ENCODE results near the gene DHX32.

DHX32 gene

DNA sequence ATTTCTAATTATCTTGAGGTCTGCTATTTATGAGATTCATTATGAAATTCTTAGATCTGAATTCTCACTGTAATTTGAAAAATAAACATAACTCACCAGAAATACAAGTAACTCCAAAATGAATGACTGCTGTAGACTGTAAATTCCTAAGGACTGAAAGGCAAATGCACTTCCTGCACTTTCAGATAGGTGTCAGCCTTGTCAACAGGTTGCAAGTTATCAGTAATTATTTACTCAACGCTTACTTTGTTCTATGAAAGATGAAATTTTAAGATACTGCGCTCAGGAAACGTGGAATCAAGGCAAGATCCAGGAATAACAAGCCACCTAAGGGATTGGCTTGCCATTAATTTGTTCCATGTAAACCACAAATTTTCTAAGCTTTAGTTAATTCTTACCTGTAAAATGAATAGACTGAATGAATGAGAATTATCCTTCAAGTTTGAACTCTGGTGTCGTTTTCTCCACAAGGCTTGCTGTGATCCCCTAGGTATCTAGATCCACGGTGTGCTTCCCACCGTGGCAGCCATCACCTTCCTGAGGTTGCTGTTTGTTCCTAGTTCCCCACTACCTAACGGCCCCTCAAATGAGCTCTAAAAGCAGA lies 12.6 kb downstream of the DHX32 start:
- Histone ChIP-seq H3K27me3 (ENCODE audit: control insufficient read depth, insufficient read depth, low read length) (no peaks in the 10 kb centered on the region), H3K36me3 (ENCODE audit: control insufficient read depth, insufficient read depth, low read length) (peaks cover 7% of the 10 kb centered on the region), H3K4me1 (ENCODE audit: control insufficient read depth, insufficient read depth, low read length) (no peaks in the 10 kb centered on the region; the same call in 1 of the 2 replicates), H3K27ac (ENCODE audit: low read length) (no peak overlapping the region), H3K9me3 (ENCODE audit: control insufficient read depth, insufficient read depth, low read length) (no peaks in the 10 kb centered on the region), H3K4me3 (ENCODE audit: low read length) (no peak overlapping the region)
- DNase-seq (ENCODE audit: low read depth, low spot score), result no peak
- WGBS (ENCODE audit: insufficient coverage, insufficient read length), result no CpG with 5 or more reads among the region's 7 CpGs

DNA sequence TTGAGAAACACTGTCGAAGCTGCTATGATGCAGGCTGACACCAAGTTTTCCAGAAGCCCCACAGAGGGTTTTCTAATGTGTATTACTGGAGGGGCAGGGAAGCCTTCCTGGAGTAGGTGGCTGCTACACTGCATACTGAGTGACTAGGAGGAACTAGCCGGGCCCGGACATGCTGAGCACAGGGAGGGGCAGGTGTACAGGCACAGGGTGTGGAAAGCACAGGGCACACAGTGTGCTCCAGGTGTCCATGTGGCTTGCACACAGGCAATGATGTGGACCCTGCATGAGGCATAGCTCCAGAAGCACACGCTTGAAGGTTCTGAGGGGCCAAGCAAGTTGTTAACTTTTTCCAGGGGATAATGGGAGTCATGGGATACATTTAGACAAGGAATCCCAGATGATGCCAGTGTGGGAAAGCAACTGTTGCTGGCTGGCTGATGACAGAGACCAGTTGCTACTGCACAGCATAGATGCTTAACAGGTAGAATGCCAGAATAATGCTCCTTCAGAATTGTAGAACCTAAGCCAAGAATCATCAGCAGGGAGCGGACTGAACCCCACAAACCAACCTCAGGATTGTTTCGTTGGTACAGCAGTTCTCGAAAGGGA lies 14.6 kb downstream of the DHX32 start:
- no peaks in the 10 kb centered on the region for H3K9me3 ChIP-seq (ENCODE audit: control insufficient read depth, insufficient read depth, low read length)

DNA sequence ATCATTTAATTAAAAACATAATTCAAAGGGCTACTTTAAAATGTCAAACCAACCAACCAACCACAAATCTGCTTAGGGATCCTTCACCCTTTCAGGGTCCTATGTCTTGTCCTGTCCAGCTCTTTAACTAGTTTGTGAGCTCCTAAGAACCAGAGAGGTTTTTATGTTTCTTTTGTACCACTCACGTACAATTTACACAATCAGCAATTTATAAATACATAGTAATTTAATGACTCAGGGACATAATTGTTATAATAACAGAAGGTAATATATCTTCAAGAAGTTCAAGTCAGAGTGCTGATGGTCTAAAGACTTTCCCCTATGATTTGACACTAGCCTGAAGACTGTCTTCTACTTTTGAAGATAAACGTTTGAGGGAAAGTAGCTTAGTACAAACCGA lies 16.0 kb downstream of the DHX32 start:
- H3K4me3 ChIP-seq (ENCODE audit: low read length), result no peak overlapping the region
- H3K4me1 ChIP-seq (ENCODE audit: control insufficient read depth, insufficient read depth, low read length), result no peaks in the 10 kb centered on the region
- peaks cover 7% of the 10 kb centered on the region for H3K36me3 ChIP-seq (ENCODE audit: control insufficient read depth, insufficient read depth, low read length)
- no peak overlapping the region for H3K27ac ChIP-seq (ENCODE audit: low read length)
- H3K27me3 ChIP-seq (ENCODE audit: control insufficient read depth, insufficient read depth, low read length), result no peaks in the 10 kb centered on the region
- H3K9me3 ChIP-seq (ENCODE audit: control insufficient read depth, insufficient read depth, low read length), result no peaks in the 10 kb centered on the region
- DNase-seq (ENCODE audit: low read depth, low spot score), result no peak
- WGBS (ENCODE audit: insufficient coverage, insufficient read length), result no CpG with 5 or more reads among the region's 3 CpGs

More for the DNA sequence above, 14.6 kb downstream of the DHX32 start:
- H3K36me3 ChIP-seq (ENCODE audit: control insufficient read depth, insufficient read depth, low read length), result peaks cover 7% of the 10 kb centered on the region
- no CpG with 5 or more reads among the region's 7 CpGs for WGBS (ENCODE audit: insufficient coverage, insufficient read length)
- H3K4me3 ChIP-seq (ENCODE audit: low read length), result no peak overlapping the region
- DNase-seq (ENCODE audit: low read depth, low spot score), result no peak
- no peaks in the 10 kb centered on the region; the same call in 1 of the 2 replicates for H3K4me1 ChIP-seq (ENCODE audit: control insufficient read depth, insufficient read depth, low read length)
- no peaks in the 10 kb centered on the region for H3K27me3 ChIP-seq (ENCODE audit: control insufficient read depth, insufficient read depth, low read length)
- H3K27ac ChIP-seq (ENCODE audit: low read length), result no peak overlapping the region

DNA sequence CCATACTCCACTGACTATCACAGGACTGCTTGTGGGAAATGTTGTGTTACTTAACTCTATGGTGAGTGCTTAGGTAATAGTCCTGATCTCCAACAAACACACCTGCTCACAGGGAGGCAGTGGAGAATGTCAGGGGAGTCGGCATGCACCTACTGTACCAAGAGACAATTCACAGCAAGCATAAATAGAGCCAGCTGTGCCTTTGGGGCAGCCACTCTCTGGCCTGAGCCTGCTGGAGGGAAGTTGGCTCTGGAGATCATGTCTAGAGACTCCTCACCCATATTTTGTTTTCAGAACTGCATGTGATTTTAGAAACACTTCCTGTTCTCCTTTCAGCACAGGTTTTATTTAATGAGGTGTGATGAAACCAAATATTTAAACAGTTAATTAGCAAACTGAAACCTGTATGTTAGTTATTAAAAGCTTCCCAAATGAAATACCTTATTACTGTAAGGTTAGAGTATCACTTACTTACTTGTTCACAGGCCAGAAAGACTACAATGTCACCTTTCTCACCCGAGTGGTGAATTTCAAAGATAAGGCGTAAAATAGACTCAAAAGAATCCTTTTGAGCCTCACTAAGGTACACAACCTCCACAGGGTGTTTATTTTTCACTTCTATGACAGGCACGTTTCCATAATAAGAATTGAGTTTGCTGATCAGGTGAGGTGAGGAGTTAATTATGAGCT lies 21.8 kb downstream of the DHX32 start:
- H3K27ac ChIP-seq (ENCODE audit: low read length), result no peak overlapping the region
- WGBS (ENCODE audit: insufficient coverage, insufficient read length), result no CpG with 5 or more reads among the region's 4 CpGs
- DNase-seq (ENCODE audit: low read depth, low spot score), result no peak

DNA sequence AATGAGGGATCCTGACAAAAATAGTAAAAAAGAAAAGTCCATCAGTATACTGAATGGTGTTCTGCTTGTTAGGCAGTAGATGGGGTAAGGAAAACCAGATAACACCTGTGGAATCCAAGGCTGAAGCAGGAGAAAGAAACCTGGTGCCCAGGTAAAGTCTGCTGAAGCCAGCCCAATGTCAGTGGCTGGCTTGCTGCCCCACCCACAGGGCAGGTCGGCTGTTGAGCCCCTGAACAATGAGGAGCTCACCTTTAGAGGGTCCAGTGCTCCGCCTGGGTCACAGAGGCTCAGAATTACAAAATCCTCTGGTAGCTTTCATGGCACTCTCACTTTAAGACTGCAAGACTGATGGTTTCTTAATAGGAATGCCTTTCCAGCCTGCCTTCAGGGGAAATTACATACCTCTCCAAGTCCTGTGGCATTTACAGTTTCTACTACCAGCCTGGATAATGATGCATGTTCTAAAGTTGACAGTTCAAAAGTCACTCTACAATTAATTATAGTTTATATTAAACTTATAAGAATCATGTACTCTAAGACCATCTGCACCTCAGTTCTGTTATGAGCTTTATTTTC lies 23.8 kb downstream of the DHX32 start:
- no peak overlapping the region for H3K4me3 ChIP-seq (ENCODE audit: low read length)
- DNase-seq (ENCODE audit: low read depth, low spot score), result no peak
- WGBS (ENCODE audit: insufficient coverage, insufficient read length), result no CpG with 5 or more reads among the region's 2 CpGs
- no peak overlapping the region for H3K27ac ChIP-seq (ENCODE audit: low read length)
- H3K9me3 ChIP-seq (ENCODE audit: control insufficient read depth, insufficient read depth, low read length), result no peaks in the 10 kb centered on the region
- no peaks in the 10 kb centered on the region for H3K36me3 ChIP-seq (ENCODE audit: control insufficient read depth, insufficient read depth, low read length)
- no peaks in the 10 kb centered on the region for H3K27me3 ChIP-seq (ENCODE audit: control insufficient read depth, insufficient read depth, low read length)
- H3K4me1 ChIP-seq (ENCODE audit: control insufficient read depth, insufficient read depth, low read length), result no peaks in the 10 kb centered on the region

More for the DNA sequence above, 21.8 kb downstream of the DHX32 start:
- no peaks in the 10 kb centered on the region for H3K9me3 ChIP-seq (ENCODE audit: control insufficient read depth, insufficient read depth, low read length)
- H3K27me3 ChIP-seq (ENCODE audit: control insufficient read depth, insufficient read depth, low read length), result no peaks in the 10 kb centered on the region
- H3K4me3 ChIP-seq (ENCODE audit: low read length), result no peak overlapping the region
- H3K36me3 ChIP-seq (ENCODE audit: control insufficient read depth, insufficient read depth, low read length), result no peaks in the 10 kb centered on the region
- H3K4me1 ChIP-seq (ENCODE audit: control insufficient read depth, insufficient read depth, low read length), result no peaks in the 10 kb centered on the region

DNA sequence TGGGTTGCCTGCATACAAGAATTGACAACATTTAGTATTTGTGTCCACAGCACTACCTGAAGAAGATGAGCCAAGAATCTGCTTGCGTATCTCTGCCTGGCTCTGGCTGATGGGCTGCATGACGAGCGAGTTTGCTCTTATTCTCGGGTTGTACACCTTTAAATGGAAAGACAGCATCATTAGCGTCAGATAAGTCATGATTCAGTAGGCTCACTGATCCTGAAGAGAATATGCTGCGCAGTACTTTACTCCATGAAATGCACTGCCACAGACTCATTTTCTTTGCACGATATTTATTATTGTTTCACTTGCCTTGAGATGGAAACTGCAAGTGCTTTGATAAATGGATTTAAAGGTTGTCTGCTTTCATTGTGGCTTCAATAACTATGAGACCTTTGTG lies 28.6 kb downstream of the DHX32 start:
- H3K27me3 ChIP-seq (ENCODE audit: control insufficient read depth, insufficient read depth, low read length), result no peaks in the 10 kb centered on the region
- no peaks in the 10 kb centered on the region for H3K9me3 ChIP-seq (ENCODE audit: control insufficient read depth, insufficient read depth, low read length)
- no peak overlapping the region for H3K4me3 ChIP-seq (ENCODE audit: low read length)
- H3K36me3 ChIP-seq (ENCODE audit: control insufficient read depth, insufficient read depth, low read length), result no peaks in the 10 kb centered on the region
- WGBS (ENCODE audit: insufficient coverage, insufficient read length), result no CpG with 5 or more reads among the region's 7 CpGs
- DNase-seq (ENCODE audit: low read depth, low spot score), result no peak
- no peak overlapping the region for H3K27ac ChIP-seq (ENCODE audit: low read length)
- H3K4me1 ChIP-seq (ENCODE audit: control insufficient read depth, insufficient read depth, low read length), result no peaks in the 10 kb centered on the region

DNA sequence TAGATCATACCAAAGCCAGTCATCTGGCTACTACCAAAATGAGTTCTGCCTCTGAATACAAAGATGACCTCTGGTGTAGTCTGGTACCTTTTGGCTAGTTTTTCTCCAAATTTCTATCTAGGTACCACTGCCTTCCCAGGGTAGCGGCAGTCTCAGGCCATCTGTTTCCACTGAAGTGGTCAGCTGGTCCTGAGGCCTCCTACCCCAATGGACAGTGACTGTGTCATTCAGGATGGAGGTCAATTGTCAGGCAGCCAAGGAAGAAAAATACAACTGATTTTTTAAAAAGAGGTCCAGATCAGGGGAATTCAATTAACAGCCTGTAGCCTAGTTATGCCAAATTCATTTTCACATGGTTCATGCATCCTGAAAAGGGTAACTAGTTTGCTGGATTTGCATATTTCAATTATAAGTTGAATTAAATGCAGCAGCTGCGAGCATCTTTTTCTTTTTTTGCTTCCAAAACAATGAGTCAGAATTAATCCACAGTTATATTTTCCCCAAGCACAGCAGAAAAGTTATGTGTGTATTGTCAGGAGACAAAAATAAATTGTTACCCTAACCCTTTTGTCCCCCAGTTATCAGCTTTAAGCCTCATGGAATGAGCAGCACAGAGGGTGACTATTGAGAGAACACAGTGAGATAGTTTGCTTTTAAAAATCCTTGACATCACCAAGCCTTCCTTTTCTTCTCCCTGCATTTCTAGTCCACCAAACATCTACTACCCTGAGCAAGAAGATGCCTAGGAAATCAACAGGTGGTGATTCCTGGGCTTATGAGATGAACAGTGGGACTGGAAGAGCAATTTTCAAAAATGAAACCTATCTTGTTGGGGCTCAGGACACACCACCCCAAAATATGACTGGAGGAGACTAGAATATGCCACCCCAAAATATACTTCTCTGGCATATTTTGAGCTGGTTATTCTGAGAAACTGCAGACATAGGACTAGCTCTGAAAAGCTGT lies 30.0 kb downstream of the DHX32 start:
- no peaks in the 10 kb centered on the region for H3K36me3 ChIP-seq (ENCODE audit: control insufficient read depth, insufficient read depth, low read length)
- no peaks in the 10 kb centered on the region for H3K4me1 ChIP-seq (ENCODE audit: control insufficient read depth, insufficient read depth, low read length)
- no peaks in the 10 kb centered on the region for H3K9me3 ChIP-seq (ENCODE audit: control insufficient read depth, insufficient read depth, low read length)
- no CpG with 5 or more reads among the region's 2 CpGs for WGBS (ENCODE audit: insufficient coverage, insufficient read length)
- no peak overlapping the region for H3K4me3 ChIP-seq (ENCODE audit: low read length)
- no peaks in the 10 kb centered on the region for H3K27me3 ChIP-seq (ENCODE audit: control insufficient read depth, insufficient read depth, low read length)
- DNase-seq (ENCODE audit: low read depth, low spot score), result no peak
- H3K27ac ChIP-seq (ENCODE audit: low read length), result no peak overlapping the region

DNA sequence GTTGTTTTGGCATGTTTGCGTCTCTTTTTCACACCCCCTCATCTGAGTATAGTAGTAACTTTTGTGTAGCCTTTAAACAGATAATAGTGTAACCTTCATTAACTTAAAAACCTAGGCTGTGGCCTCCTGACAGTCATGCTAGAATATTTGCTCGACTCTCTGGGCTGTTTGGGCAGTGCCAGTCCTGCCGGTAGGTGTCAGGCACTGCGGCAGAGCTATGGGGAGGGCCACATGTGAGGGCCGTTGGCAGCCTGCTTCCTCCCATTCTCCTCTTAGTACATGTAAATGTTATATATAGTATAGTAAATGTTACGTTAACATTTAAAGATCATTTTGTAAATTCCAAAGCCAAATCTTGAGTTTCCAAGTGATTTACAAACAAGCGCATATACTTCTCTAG lies 31.6 kb downstream of the DHX32 start:
- no peak for DNase-seq (ENCODE audit: low read depth, low spot score)
- Histone ChIP-seq H3K27me3 (ENCODE audit: control insufficient read depth, insufficient read depth, low read length) (no peaks in the 10 kb centered on the region), H3K4me3 (ENCODE audit: low read length) (no peak overlapping the region), H3K36me3 (ENCODE audit: control insufficient read depth, insufficient read depth, low read length) (no peaks in the 10 kb centered on the region), H3K27ac (ENCODE audit: low read length) (no peak overlapping the region), H3K9me3 (ENCODE audit: control insufficient read depth, insufficient read depth, low read length) (no peaks in the 10 kb centered on the region), H3K4me1 (ENCODE audit: control insufficient read depth, insufficient read depth, low read length) (no peaks in the 10 kb centered on the region)
- WGBS (ENCODE audit: insufficient coverage, insufficient read length), result no CpG with 5 or more reads among the region's 7 CpGs

DNA sequence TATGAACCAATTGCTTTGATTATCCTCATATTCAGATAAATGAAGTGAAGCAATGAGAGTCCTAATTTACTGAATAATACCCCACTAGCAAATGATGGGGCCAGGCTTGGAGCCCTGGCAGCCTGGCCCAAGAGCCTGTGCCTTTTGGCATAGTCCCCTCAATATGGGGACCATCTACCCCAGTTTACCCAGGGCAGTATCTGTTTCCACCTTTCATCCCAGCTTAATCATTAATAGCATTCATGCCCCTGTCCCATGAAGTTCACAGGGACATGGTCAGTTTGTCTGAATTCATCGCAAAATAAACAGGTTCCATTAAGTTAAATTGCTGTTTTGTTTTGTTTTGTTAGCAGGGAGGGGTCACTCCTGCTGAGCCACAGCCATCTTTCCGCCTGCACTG lies 32.2 kb downstream of the DHX32 start:
- no peak overlapping the region for H3K27ac ChIP-seq (ENCODE audit: low read length)
- no peaks in the 10 kb centered on the region for H3K27me3 ChIP-seq (ENCODE audit: control insufficient read depth, insufficient read depth, low read length)
- no peaks in the 10 kb centered on the region for H3K4me1 ChIP-seq (ENCODE audit: control insufficient read depth, insufficient read depth, low read length)
- H3K36me3 ChIP-seq (ENCODE audit: control insufficient read depth, insufficient read depth, low read length), result no peaks in the 10 kb centered on the region
- WGBS (ENCODE audit: insufficient coverage, insufficient read length), result no CpG with 5 or more reads among the region's 2 CpGs
- no peak for DNase-seq (ENCODE audit: low read depth, low spot score)
- H3K9me3 ChIP-seq (ENCODE audit: control insufficient read depth, insufficient read depth, low read length), result no peaks in the 10 kb centered on the region
- no peak overlapping the region for H3K4me3 ChIP-seq (ENCODE audit: low read length)

DNA sequence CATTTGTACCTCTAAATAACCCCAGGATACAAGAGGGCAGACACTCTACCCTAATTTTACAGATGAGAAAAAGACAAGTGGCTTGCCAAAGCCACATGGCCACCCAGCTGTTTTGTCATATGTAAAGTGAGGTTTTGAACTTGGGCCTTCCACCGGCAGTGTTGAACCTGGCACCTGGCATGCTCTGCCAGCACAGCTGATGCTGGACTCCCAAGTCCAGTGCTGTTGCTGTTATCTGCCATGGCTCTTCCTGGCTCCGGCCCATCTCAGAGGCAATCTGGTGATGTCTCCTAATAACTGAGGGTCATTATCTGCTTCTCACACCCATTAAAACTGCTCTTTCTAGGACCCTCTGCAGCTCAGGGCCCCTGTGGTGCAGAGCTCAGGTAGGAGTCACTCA lies 32.7 kb downstream of the DHX32 start:
- no CpG with 5 or more reads among the region's 2 CpGs for WGBS (ENCODE audit: insufficient coverage, insufficient read length)
- H3K36me3 ChIP-seq (ENCODE audit: control insufficient read depth, insufficient read depth, low read length), result no peaks in the 10 kb centered on the region
- DNase-seq (ENCODE audit: low read depth, low spot score), result no peak

More for the DNA sequence above, 32.7 kb downstream of the DHX32 start:
- no peak overlapping the region for H3K4me3 ChIP-seq (ENCODE audit: low read length)
- H3K27ac ChIP-seq (ENCODE audit: low read length), result no peak overlapping the region
- H3K9me3 ChIP-seq (ENCODE audit: control insufficient read depth, insufficient read depth, low read length), result no peaks in the 10 kb centered on the region
- H3K27me3 ChIP-seq (ENCODE audit: control insufficient read depth, insufficient read depth, low read length), result no peaks in the 10 kb centered on the region
- H3K4me1 ChIP-seq (ENCODE audit: control insufficient read depth, insufficient read depth, low read length), result no peaks in the 10 kb centered on the region

All from iPS DF 6.9 (cell line).